Stimulated activated CD8-positive, alpha-beta memory T cell treated with anti-CD3 and anti-CD28 coated beads, Interleukin-4, amount 100 ng/mL, for 4 hours (primary cell): ENCODE results near the gene OR6K2.

Source experiments
- DNase-seq, 2 donors: peaks; one replicate each; pipeline ENCODE4 v3.0.0-alpha.2; 2020; ENCODE audit warnings: low read depth in 2 of 2, low spot score in 1 of 2

OR6K2 gene

GRCh38 chr1:158686111-158687009 lies 14.1 kb downstream of the OR6K2 start, which contains the start of gene SPTA1:
Gene SPTA1, minus strand, starts transcription at chr1:158686715. Its CDS starts 198 bp downstream, at chr1:158686517.
- no peak for DNase-seq

DNA sequence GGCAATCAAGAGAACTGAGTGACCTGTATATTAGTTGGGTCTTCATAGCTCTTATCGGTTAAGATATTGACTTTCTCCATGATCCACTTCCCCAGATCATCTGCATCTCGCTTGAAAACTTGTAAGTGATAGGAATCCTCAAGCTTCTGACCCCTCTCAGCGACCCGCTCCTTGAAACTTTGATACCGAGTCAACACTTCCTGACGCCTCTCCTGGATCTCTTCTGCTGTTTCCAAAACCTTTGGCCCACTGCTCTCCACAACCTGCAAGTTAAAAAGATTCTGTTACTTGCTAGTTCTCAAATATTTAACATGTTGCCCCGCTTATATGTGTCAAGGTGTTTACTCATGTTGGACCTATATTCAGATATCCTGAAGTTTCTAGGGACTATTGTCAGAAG lies 15.4 kb downstream of the OR6K2 start:
- no peak for DNase-seq

- DNase-seq, result no peak
Observed at GRCh38 chr1:158681606-158682005, 18.8 kb downstream of the OR6K2 start.

DNA sequence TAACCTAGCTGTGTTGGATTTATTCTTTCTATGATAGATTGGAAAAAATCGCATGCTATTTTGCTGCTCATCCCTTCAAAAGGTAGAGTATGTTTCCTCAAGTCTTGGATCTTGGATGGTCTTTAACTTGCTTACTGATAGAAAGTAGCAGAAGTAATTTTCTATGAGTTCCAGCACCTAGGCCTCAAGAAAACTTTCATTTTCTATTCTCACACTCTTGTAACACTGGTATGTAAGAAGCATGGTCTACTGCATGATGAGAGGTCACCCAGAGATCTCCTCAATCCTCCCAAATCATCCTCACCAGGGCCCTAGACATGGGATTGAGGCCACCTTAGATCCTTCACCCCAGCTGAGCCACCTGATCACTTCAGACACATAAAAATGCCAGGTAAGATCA lies 21.2 kb downstream of the OR6K2 start:
- DNase-seq, result no peak

GRCh38 chr1:158675563-158676323 lies 24.7 kb downstream of the OR6K2 start:
- no peak for DNase-seq

DNA sequence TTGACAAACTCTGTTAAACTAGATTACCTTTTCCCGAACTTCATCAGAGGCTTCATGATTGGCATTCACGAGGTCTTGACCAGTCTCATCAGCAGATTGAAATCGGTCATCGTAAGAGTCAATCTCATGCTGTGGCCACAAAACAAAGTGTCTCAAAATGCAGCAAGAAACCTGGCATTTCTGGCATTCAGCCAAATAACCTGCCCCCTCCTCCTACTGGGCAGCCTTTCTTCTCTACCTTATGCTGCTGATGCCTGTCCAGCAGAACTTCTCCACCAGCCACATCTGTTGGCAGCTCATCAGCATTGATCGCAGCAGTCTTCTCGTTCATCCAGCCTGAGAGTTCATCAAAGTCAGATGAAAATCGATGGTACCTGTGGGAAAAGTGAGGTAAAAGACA lies 26.1 kb downstream of the OR6K2 start:
- no peak for DNase-seq

DNA sequence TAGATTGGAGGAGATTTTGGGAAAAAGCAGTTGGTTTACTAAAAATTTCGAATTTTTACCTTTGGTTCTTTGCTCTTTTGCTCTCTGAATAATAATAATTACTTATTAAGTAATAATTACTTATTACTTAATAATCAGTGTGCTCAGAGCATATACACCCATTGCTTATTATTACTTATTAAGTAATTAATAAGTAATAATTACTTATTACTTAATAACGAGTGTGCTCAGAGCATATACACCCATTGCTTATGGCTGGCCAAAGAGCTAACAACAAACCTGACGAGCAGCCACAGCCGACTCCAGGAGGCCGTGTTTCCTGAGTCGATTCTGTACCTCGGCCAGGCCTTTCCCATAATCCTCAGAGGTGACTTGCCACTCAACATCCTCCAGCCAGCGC lies 34.4 kb downstream of the OR6K2 start:
- no peak for DNase-seq

DNA sequence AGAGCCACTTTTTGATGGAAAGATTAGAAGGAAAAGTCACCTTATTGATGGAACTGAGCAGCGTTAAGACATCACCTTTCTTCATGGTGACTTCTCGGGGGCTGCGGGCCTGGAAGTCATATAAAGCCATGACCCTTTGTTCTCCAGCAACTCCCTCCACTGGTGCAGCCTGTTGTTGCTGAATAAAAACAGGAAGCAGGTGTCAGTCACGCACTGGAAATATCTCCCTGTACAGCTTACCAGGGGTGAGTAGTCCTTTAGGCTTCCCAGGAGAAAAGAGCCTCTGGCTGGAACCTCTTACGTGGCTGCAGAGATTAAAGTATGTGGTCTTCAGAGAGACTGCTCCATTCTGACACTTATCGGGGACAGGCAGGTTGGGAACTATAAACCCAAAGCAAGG lies 45.9 kb downstream of the OR6K2 start:
- DNase-seq, result no peak

GRCh38 chr1:158654086-158654485 lies 46.4 kb downstream of the OR6K2 start:
- no peak for DNase-seq

GRCh38 chr1:158652721-158653334 lies 47.6 kb downstream of the OR6K2 start:
- no peak for DNase-seq
